SK-N-SH treated with all-trans-retinoic acid at 6 μM for 48 hours (cell line): Measurements from ENCODE around the gene LIAS.

Experiments
- ATAC-seq: fragments of 200-7000 bp; cut with Tn5 transposase; 3 replicates; pipeline ENCODE4 v1.9.1; 2020; ENCODE audit warnings: mild to moderate bottlenecking, moderate library complexity
- ARNTL ChIP-seq: fragments of 450-650 bp; formaldehyde crosslinking; IDR thresholded peaks from 2 replicates; pipeline ENCODE4 v1.5.0; 2020; ENCODE audit warnings: low read depth, mild to moderate bottlenecking, moderate library complexity, borderline replicate concordance
- BACH2 ChIP-seq: fragments of 250-450 bp; sonication (Bioruptor Pico); IDR thresholded peaks from 2 replicates; pipeline ENCODE4 v1.9.0; 2021; ENCODE audit warnings: mild to moderate bottlenecking, borderline replicate concordance
- CREB5 ChIP-seq: fragments of 250-450 bp; sonication (Bioruptor Pico); IDR thresholded peaks from 2 replicates; pipeline ENCODE4 v1.5.1; 2020; ENCODE audit warnings: low read depth, mild to moderate bottlenecking, moderate library complexity
- CSRNP3 ChIP-seq: fragments of 250-450 bp; sonication (Bioruptor Pico); IDR thresholded peaks from 2 replicates; pipeline ENCODE4 v1.5.1; 2021; ENCODE audit warnings: mild to moderate bottlenecking, moderate library complexity
- ESRRG ChIP-seq: fragments of 250-450 bp; sonication (Bioruptor Pico); IDR thresholded peaks from 2 replicates; pipeline ENCODE4 v1.6.1; 2021; ENCODE audit warnings: mild to moderate bottlenecking
- GLIS3 ChIP-seq: fragments of 250-450 bp; sonication (Bioruptor Pico); IDR thresholded peaks from 2 replicates; pipeline ENCODE4 v1.5.0; 2020; ENCODE audit warnings: mild to moderate bottlenecking, moderate library complexity
- ISL1 ChIP-seq: fragments of 250-450 bp; sonication (Bioruptor Pico); IDR thresholded peaks from 2 replicates; pipeline ENCODE4 v2.1.2; 2022; ENCODE audit warnings: mild to moderate bottlenecking, moderate library complexity
- OSR1 ChIP-seq: fragments of 250-450 bp; sonication (Bioruptor Pico); IDR thresholded peaks from 2 replicates; pipeline ENCODE4 v1.8.0; 2022; ENCODE audit warnings: moderate library complexity, mild to moderate bottlenecking, inconsistent platforms
- POU6F1 ChIP-seq: fragments of 250-450 bp; sonication (Bioruptor Pico); IDR thresholded peaks from 2 replicates; pipeline ENCODE4 v1.8.0; 2021; ENCODE audit warnings: low read depth, mild to moderate bottlenecking, moderate library complexity, borderline replicate concordance
- PPARA ChIP-seq: fragments of 250-450 bp; sonication (Bioruptor Pico); IDR thresholded peaks from 2 replicates; pipeline ENCODE4 v1.5.0; 2020; ENCODE audit warnings: mild to moderate bottlenecking, borderline replicate concordance
- RARB ChIP-seq: fragments of 250-450 bp; sonication (Bioruptor Pico); IDR thresholded peaks from 2 replicates; pipeline ENCODE4 v1.8.0; 2021; ENCODE audit warnings: mild to moderate bottlenecking, moderate library complexity
- SNAI2 ChIP-seq: fragments of 250-450 bp; sonication (Bioruptor Pico); IDR thresholded peaks from 2 replicates; pipeline ENCODE4 v1.5.0; 2020; ENCODE audit warnings: mild to moderate bottlenecking, moderate library complexity
- TCF4 ChIP-seq: fragments of 250-450 bp; sonication (Bioruptor Pico); IDR thresholded peaks from 2 replicates; pipeline ENCODE4 v1.8.0; 2021; ENCODE audit warnings: mild to moderate bottlenecking, moderate library complexity, borderline replicate concordance
- TOX ChIP-seq: fragments of 250-450 bp; sonication (Bioruptor Pico); IDR thresholded peaks from 2 replicates; pipeline ENCODE4 v1.8.0; 2021; ENCODE audit warnings: mild to moderate bottlenecking, moderate library complexity, borderline replicate concordance
- ZC3H10 ChIP-seq: fragments of 250-450 bp; sonication (Bioruptor Pico); IDR thresholded peaks from 2 replicates; pipeline ENCODE4 v1.5.1; 2021; ENCODE audit warnings: mild to moderate bottlenecking, moderate library complexity
- ZFP30 ChIP-seq: fragments of 450-650 bp; formaldehyde crosslinking; IDR thresholded peaks from 2 replicates; pipeline ENCODE4 v1.5.0; 2022; ENCODE audit warnings: mild to moderate bottlenecking, moderate library complexity
- ZNF565 ChIP-seq: fragments of 450-650 bp; formaldehyde crosslinking; conservative IDR thresholded peaks from 2 replicates; pipeline ENCODE4 v1.5.0; 2020; ENCODE audit warnings: low read depth, mild to moderate bottlenecking, moderate library complexity
- ZNF70 ChIP-seq: fragments of 450-650 bp; formaldehyde crosslinking; IDR thresholded peaks from 2 replicates; pipeline ENCODE4 v1.5.0; 2020; ENCODE audit warnings: mild to moderate bottlenecking, moderate library complexity
- ZNF8 ChIP-seq: fragments of 450-650 bp; formaldehyde crosslinking; IDR thresholded peaks from 2 replicates; pipeline ENCODE4 v1.5.0; 2020; ENCODE audit warnings: mild to moderate bottlenecking, moderate library complexity
- TF ChIP-seq, protein P1 (sequence below): fragments of 250-450 bp; sonication (Bioruptor Pico); IDR thresholded peaks from 2 replicates; pipeline ENCODE4 v1.8.0; 2020; ENCODE audit warnings: mild to moderate bottlenecking, moderate library complexity, borderline replicate concordance

Gene LIAS

DNA sequence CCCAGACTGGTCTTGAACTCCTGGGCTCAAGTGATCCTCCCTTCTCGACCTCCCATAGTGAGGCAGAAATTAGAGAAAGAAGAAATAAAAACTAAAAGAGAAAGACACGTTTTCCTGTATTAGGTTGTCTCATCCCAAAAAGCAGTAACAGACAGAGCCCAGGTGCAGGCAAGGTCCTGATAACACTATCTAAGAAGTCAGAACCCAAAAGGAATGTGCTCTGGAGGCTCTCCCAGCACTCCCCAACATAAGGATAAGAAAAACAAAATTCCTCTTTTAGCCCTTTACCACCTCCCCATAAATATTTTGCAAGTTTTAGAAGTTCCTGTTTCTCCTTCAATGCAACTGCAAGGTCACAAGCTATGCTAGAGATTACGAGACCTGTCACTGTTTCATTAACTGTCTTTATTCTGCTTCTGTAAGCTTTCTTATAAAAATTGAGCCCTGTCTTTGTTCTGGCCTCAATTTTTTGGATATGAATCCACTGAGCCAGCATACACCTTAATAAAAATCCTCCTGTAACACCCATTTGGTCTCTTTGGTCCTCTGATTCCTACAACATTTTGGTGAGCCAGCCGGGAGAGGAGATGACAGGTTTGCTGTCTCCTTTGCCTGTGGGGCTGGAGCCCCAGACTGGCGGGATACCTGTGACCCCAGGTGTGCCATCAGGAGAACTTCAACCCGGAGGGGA lies 25.9 kb downstream of the LIAS start (continued):
- TF ChIP-seq CSRNP3 (CRISPR knock-in tag): no peak

DNA sequence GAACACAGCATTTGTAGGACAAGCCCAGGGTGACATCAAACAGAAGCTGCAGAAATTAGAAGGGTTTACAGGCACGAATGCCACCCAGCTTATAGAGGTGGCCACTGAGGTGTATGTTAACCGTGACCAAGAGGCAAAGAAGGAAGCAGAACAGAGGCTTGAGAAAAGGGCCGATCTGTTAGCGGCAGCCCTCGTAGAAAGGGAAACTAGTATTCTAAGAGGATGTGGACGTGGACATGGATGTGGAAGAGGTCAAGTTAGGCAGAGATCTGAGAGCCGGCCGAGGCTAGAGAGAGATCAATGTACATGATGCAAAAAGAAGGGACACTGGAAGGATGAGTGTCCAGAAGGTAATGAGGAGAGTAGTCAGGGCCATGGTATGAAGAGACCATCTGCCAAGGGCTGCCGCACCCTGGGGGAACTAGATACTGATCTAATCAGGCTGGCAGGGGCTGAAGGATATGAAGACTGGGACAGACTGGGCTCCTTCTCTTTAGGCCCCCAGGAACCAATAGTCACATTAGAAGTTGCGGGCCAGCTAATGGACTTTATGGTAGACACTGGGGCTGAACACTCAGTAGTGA lies 27.5 kb downstream of the LIAS start:
- TF ChIP-seq POU6F1 (CRISPR knock-in tag): no peak
- no peak for TF ChIP-seq SNAI2
- no peak for TF ChIP-seq ZFP30 (CRISPR knock-in tag)
- no peak for TF ChIP-seq ZNF565 (CRISPR knock-in tag)
- ATAC-seq: no peak

- TF ChIP-seq ARNTL (no peak), ZNF8 (CRISPR knock-in tag) (no peak), PPARA (CRISPR knock-in tag) (no peak), ISL1 (CRISPR knock-in tag) (no peak), SNAI2 (no peak), ZC3H10 (CRISPR knock-in tag) (no peak), TOX (CRISPR knock-in tag) (no peak), TCF4 (CRISPR knock-in tag) (no peak), POU6F1 (CRISPR knock-in tag) (no peak), ZNF565 (CRISPR knock-in tag) (no peak), ZFP30 (CRISPR knock-in tag) (no peak), BACH2 (no peak), OSR1 (CRISPR knock-in tag) (no peak), ESRRG (no peak), CSRNP3 (CRISPR knock-in tag) (no peak), RARB (CRISPR knock-in tag) (no peak), GLIS3 (no peak), CREB5 (CRISPR knock-in tag) (no peak), ZNF70 (no peak)
- TF ChIP-seq, protein P1, sequence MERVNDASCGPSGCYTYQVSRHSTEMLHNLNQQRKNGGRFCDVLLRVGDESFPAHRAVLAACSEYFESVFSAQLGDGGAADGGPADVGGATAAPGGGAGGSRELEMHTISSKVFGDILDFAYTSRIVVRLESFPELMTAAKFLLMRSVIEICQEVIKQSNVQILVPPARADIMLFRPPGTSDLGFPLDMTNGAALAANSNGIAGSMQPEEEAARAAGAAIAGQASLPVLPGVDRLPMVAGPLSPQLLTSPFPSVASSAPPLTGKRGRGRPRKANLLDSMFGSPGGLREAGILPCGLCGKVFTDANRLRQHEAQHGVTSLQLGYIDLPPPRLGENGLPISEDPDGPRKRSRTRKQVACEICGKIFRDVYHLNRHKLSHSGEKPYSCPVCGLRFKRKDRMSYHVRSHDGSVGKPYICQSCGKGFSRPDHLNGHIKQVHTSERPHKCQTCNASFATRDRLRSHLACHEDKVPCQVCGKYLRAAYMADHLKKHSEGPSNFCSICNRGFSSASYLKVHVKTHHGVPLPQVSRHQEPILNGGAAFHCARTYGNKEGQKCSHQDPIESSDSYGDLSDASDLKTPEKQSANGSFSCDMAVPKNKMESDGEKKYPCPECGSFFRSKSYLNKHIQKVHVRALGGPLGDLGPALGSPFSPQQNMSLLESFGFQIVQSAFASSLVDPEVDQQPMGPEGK: no peak
- ATAC-seq: no peak
These were observed 31.5 kb downstream of the LIAS start for GRCh38 chr4:39490322-39490721.
